CD4-positive, alpha-beta T cell (primary cell): ENCODE results near the gene GTF2E1. TPM values are rescaled to one million over a fixed set of nuclear protein-coding genes. Genes with fewer than 3 reads are reported as not detected.
"Not testable (repeated sequence)": the region's sequence is repeated elsewhere in the genome, so short reads cannot be mapped to it uniquely, and the experiment has no call there.

ENCODE experiments used
- ATAC-seq: fragments of 200-7000 bp; cut with Tn5 transposase; one replicate; pipeline ENCODE4 v1.10.0; 2022; ENCODE audit warnings: mild to moderate bottlenecking; ENCODE audit not compliant: poor library complexity
- CTCF ChIA-PET: fragments of 350-600 bp; sonication (Branson Sonifier 250); formaldehyde crosslinking; loops from one replicate; lab custom pipeline; 2021; ENCODE audit warnings: antibody characterized with exemption, inconsistent platforms; lab: Charles Lee
- POLR2A ChIA-PET: fragments of 350-600 bp; sonication (Branson Sonifier 250); formaldehyde crosslinking; loops from one replicate; lab custom pipeline; 2021; ENCODE audit warnings: antibody characterized with exemption, inconsistent platforms; lab: Charles Lee
- DNase-seq, 14 experiments: peaks; one replicate each; pipeline ENCODE4 v3.0.0-alpha.2; 2013 to 2020; ENCODE audit warnings: mixed read lengths in 2 of 14
- H3K27ac ChIP-seq, 2 donors: one replicate each; pipeline versions ENCODE4 v1.5.1 to v1.7.0; 2013; ENCODE audit warnings: low read length in 2 of 2, low read depth in 1 of 2, mild to moderate bottlenecking in 1 of 2
- H3K27me3 ChIP-seq, 2 experiments: 1 replicate in 1 of 2; 2 replicates in 1 of 2; pipeline versions ENCODE4 v1.6.1 to v1.7.0; 2013; ENCODE audit warnings: low read length in 2 of 2, control low read depth in 1 of 2, mild to moderate bottlenecking in 1 of 2, moderate library complexity in 1 of 2; ENCODE audit not compliant: insufficient read depth in 2 of 2, control insufficient read depth in 1 of 2
- H3K36me3 ChIP-seq: one replicate; pipeline ENCODE4 v1.6.1; 2013; ENCODE audit warnings: low read length, control low read depth; ENCODE audit not compliant: insufficient read depth
- H3K4me1 ChIP-seq: one replicate; pipeline ENCODE4 v1.6.1; 2013; ENCODE audit warnings: low read length, control low read depth; ENCODE audit not compliant: insufficient read depth
- H3K4me3 ChIP-seq: one replicate; pipeline ENCODE4 v1.5.1; 2013; ENCODE audit warnings: mild to moderate bottlenecking, low read length, moderate library complexity
- H3K9me3 ChIP-seq, 2 experiments: 1 replicate in 1 of 2; 2 replicates in 1 of 2; pipeline versions ENCODE4 v1.6.1 to v1.7.0; 2013; ENCODE audit warnings: low read length in 2 of 2, mild to moderate bottlenecking in 2 of 2, control low read depth in 1 of 2, moderate library complexity in 1 of 2; ENCODE audit not compliant: control insufficient read depth in 1 of 2, insufficient read depth in 1 of 2
- H3K27ac Mint-ChIP-seq: one replicate; pipeline ENCODE4 v1.8.0; 2020; ENCODE audit warnings: mixed read lengths
- H3K27me3 Mint-ChIP-seq: one replicate; pipeline ENCODE4 v1.8.0; 2021; ENCODE audit warnings: mixed read lengths
- H3K36me3 Mint-ChIP-seq: one replicate; pipeline ENCODE4 v1.8.0; 2021; ENCODE audit warnings: low read depth, mixed read lengths
- H3K4me1 Mint-ChIP-seq: one replicate; pipeline ENCODE4 v1.8.0; 2021; ENCODE audit warnings: low read depth, mixed read lengths
- H3K4me3 Mint-ChIP-seq: one replicate; pipeline ENCODE4 v1.8.0; 2020; ENCODE audit warnings: mild to moderate bottlenecking, mixed read lengths
- H3K9me3 Mint-ChIP-seq: one replicate; pipeline ENCODE4 v1.8.0; 2020; ENCODE audit warnings: mixed read lengths
- intact Hi-C, 2 experiments: fragments of 100-400 bp; cut with DNase I in 1 of 2; cut with micrococcal nuclease in 1 of 2; formaldehyde crosslinking; loops; one replicate each; pipeline versions ENCODE4 v1.15.1 to v1.9.0; 2023 to 2025; cut with DNase I, micrococcal nuclease
- total RNA-seq, 174 experiments: library from RNA in 2 of 174; stranded (reverse) in 2 of 174; gene quantifications; one replicate each; pipeline ENCODE4 v1.2.3 and lab custom pipeline; 2021 to 2026
- TF ChIP-seq, protein P1 (sequence below): fragments of 200-600 bp; IDR thresholded peaks from one replicate; pipeline ENCODE4 v1.8.0; 2022; ENCODE audit warnings: antibody characterized with exemption, mild to moderate bottlenecking

Gene GTF2E1
- total RNA-seq, 2 experiments from 2014 or later, result 6.3 to 7.5 TPM

DNA sequence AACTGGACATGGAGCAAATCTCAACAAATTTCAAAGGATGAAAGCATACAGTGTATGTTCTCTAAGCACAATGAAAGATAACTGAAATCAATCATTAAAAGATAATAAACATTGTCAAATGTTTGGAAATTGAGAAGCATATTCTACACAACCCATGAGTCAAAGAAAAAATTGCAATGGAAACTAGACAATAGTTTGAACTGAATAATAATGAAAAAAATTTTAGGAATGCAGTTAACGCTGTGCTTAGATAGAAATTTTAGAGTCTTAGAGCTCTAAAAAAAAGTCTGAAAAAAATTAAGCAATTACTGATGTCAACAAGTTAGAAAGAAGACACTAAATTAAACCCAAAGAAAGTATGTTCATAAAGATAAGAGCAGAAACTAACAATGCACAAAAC is 15.8 kb upstream of the GTF2E1 start:
- H3K27ac ChIP-seq, result no peak overlapping the region
- Mint-ChIP-seq H3K4me3 (no peak overlapping the region), H3K9me3 (no peaks in the 10 kb centered on the region), H3K36me3 (peaks cover 57% of the 10 kb centered on the region), H3K27me3 (no peaks in the 10 kb centered on the region), H3K27ac (no peak overlapping the region), H3K4me1 (peaks cover 19% of the 10 kb centered on the region)
- ATAC-seq (no peak), DNase-seq (no peak)
- no peaks in the 10 kb centered on the region for H3K9me3 ChIP-seq
- peaks cover 3% of the 10 kb centered on the region for H3K36me3 ChIP-seq
- ChIA-PET POLR2A (no interaction called here), CTCF (no interaction called here)
- no peaks in the 10 kb centered on the region for H3K4me1 ChIP-seq
- no peaks in the 10 kb centered on the region for H3K27me3 ChIP-seq
- H3K4me3 ChIP-seq, result no peak overlapping the region
- intact Hi-C loops, result no loop called here
- TF ChIP-seq, protein P1, sequence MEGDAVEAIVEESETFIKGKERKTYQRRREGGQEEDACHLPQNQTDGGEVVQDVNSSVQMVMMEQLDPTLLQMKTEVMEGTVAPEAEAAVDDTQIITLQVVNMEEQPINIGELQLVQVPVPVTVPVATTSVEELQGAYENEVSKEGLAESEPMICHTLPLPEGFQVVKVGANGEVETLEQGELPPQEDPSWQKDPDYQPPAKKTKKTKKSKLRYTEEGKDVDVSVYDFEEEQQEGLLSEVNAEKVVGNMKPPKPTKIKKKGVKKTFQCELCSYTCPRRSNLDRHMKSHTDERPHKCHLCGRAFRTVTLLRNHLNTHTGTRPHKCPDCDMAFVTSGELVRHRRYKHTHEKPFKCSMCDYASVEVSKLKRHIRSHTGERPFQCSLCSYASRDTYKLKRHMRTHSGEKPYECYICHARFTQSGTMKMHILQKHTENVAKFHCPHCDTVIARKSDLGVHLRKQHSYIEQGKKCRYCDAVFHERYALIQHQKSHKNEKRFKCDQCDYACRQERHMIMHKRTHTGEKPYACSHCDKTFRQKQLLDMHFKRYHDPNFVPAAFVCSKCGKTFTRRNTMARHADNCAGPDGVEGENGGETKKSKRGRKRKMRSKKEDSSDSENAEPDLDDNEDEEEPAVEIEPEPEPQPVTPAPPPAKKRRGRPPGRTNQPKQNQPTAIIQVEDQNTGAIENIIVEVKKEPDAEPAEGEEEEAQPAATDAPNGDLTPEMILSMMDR, result no peak

DNA sequence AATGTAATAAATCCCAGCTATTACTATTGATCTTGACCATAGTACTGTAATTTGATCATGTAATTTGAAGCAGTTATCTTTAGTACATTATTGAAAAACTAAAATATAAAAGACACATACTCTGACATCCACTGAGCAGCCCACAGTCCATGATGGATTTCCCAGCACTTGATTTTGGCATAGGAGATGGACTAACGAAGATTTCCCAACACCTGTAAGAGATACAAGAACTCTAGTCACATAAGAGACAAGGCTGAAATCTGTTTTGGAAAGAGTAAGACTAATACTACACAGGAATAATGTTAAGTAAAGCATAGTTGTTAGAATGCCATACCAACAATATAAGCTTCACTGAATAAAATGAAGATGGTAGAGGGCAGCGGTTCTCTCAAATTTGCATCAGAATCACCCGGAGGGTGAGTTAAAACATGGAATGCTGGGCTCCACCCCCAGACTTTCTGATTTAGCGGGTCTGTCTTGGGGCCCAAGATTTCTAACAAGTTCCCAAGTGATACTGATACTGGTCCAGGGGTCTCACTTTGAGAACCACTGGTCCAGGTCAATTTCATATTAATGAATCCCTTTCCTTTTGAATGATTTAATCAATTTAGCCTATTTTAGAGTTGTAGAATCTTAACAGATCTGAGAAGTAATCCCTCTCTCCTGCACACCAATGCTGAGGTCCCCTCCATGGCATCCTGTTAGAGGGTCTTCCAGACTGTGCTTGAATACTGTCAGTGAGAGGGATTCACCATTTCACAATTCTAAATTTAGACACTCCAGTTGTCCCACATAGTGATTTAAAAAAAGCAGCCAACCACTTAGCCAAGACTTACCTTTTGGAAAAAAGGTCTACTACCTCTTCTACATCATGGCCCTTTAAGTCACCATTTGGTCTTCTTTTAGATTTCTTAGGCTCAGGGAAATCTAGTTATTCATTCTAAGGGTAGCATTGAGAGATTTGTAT is 11.7 kb upstream of the GTF2E1 start:
- DNase-seq (no peak), ATAC-seq (no peak)
- H3K36me3 ChIP-seq, result peaks cover 3% of the 10 kb centered on the region
- CTCF ChIA-PET, result no interaction called here
- intact Hi-C loops, result no loop called here
- no peak overlapping the region for H3K4me3 ChIP-seq
- H3K27me3 ChIP-seq, result no peaks in the 10 kb centered on the region
- peaks cover 42% of the 10 kb centered on the region for H3K36me3 Mint-ChIP-seq
- no peaks in the 10 kb centered on the region for H3K9me3 ChIP-seq
- H3K4me3 Mint-ChIP-seq, result no peak overlapping the region
- peaks cover 2% of the 10 kb centered on the region for H3K9me3 Mint-ChIP-seq
- H3K27me3 Mint-ChIP-seq, result no peaks in the 10 kb centered on the region
- POLR2A ChIA-PET, result interaction anchor here (1.1 to 1.5 kb wide), 2 partner anchors 12 to 135 kb away, joined by 4 to 5 read pairs; partner anchors contain the start of genes GTF2E1, NDUFB4 and RABL3
- TF ChIP-seq, protein P1, result no peak
- H3K27ac Mint-ChIP-seq, result peak overlapping the region; percentile 2
- no peak overlapping the region for H3K27ac ChIP-seq
- no peaks in the 10 kb centered on the region for H3K4me1 ChIP-seq
- peaks cover 19% of the 10 kb centered on the region for H3K4me1 Mint-ChIP-seq

DNA sequence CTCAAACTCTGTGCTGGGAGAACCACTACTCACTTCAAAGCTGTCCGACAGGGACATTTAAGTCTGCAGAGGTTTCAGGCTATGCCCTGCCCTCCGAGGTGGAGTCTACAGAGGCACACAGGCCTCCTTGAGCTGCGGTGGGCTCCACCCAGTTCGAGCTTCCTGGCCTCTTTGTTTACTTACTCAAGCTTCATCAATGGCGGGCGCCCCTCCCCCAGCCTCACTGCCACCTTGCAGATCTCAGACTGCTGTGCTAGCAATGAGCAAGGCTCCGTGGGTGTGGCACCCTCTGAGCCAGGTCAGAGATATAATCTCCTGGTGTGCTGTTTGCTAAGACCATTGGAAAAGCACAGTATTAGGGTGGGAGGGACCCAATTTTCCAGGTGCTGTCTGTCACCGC is 4.5 kb upstream of the GTF2E1 start:
- POLR2A ChIA-PET, result interaction anchor here (1.2 kb wide), 1 partner anchor 389 kb away, joined by 3 read pairs; no protein-coding TSS in a partner anchor
- H3K9me3 ChIP-seq, H3K27ac ChIP-seq, H3K27ac Mint-ChIP-seq, CTCF ChIA-PET, H3K4me3 Mint-ChIP-seq, intact Hi-C loops, ATAC-seq, H3K27me3 ChIP-seq, H3K27me3 Mint-ChIP-seq, H3K4me3 ChIP-seq, H3K36me3 ChIP-seq, H3K9me3 Mint-ChIP-seq: not testable (repeated sequence)
- peaks cover 14% of the 10 kb centered on the region for H3K4me1 ChIP-seq
- Mint-ChIP-seq H3K36me3 (peaks cover 28% of the 10 kb centered on the region), H3K4me1 (peaks cover 22% of the 10 kb centered on the region)
- DNase-seq, result peak in 5 of 14 experiments; percentile 7 to 38 (median 9)
